Liver (tissue), 3 donors: ENCODE measurements around the gene CD52.

Experiments used
- GABPA ChIP-seq, 2 donors: IDR thresholded peaks in 1 of 2; conservative IDR thresholded peaks in 1 of 2; 2 replicates each; pipeline ENCODE4 v1.6.1; 2016; ENCODE audit warnings: antibody characterized with exemption in 2 of 2, mild to moderate bottlenecking in 1 of 2, moderate library complexity in 1 of 2
- JUND ChIP-seq, 2 donors: IDR thresholded peaks; 2 replicates each; pipeline ENCODE4 v1.6.1; 2016; ENCODE audit warnings: antibody characterized with exemption in 2 of 2
- SP1 ChIP-seq: IDR thresholded peaks from 2 replicates; pipeline ENCODE4 v1.6.1; 2018; ENCODE audit warnings: antibody characterized with exemption, mild to moderate bottlenecking
- YY1 ChIP-seq: IDR thresholded peaks from 2 replicates; pipeline ENCODE4 v1.6.1; 2016; ENCODE audit warnings: antibody characterized with exemption, mild to moderate bottlenecking
- TF ChIP-seq, protein P1 (sequence below): fragments of 150-350 bp; IDR thresholded peaks from 2 replicates; pipeline ENCODE4 v1.5.1; 2017; ENCODE audit warnings: improper control_type of control experiment, low read depth, low read length; ENCODE audit not compliant: missing input control
- TF ChIP-seq, protein P2 (sequence below): IDR thresholded peaks from 2 replicates; pipeline ENCODE4 v1.6.1; 2016; ENCODE audit warnings: antibody characterized with exemption, mild to moderate bottlenecking
- TF ChIP-seq, protein P3 (sequence below): IDR thresholded peaks from 2 replicates; pipeline ENCODE4 v1.6.1; 2016; ENCODE audit warnings: antibody characterized with exemption
- donor health status: healthy.
- donor health status: healthy.

DNA sequence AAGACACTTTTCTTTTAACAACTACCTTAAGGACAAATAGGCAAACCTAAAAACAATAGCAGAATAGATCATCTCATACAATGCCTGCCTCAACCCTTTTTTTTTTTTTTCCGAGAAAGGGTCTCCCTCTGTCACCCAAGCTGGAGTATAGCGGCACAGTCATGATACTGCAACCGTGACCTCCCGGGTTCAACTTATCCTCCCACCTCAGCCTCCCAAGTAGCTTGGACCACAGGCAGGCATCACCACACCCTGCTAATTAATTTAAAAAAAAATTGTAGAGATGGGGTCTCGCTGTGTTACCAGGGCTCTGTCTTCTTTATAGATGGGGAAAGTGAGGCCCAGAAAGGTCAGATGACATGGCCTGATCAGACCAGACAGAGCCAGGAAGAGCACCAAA lies 29.9 kb upstream of the CD52 start:
- TF ChIP-seq, protein P1, sequence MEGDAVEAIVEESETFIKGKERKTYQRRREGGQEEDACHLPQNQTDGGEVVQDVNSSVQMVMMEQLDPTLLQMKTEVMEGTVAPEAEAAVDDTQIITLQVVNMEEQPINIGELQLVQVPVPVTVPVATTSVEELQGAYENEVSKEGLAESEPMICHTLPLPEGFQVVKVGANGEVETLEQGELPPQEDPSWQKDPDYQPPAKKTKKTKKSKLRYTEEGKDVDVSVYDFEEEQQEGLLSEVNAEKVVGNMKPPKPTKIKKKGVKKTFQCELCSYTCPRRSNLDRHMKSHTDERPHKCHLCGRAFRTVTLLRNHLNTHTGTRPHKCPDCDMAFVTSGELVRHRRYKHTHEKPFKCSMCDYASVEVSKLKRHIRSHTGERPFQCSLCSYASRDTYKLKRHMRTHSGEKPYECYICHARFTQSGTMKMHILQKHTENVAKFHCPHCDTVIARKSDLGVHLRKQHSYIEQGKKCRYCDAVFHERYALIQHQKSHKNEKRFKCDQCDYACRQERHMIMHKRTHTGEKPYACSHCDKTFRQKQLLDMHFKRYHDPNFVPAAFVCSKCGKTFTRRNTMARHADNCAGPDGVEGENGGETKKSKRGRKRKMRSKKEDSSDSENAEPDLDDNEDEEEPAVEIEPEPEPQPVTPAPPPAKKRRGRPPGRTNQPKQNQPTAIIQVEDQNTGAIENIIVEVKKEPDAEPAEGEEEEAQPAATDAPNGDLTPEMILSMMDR, result no peak
- TF ChIP-seq YY1, result no peak
- TF ChIP-seq, protein P2, sequence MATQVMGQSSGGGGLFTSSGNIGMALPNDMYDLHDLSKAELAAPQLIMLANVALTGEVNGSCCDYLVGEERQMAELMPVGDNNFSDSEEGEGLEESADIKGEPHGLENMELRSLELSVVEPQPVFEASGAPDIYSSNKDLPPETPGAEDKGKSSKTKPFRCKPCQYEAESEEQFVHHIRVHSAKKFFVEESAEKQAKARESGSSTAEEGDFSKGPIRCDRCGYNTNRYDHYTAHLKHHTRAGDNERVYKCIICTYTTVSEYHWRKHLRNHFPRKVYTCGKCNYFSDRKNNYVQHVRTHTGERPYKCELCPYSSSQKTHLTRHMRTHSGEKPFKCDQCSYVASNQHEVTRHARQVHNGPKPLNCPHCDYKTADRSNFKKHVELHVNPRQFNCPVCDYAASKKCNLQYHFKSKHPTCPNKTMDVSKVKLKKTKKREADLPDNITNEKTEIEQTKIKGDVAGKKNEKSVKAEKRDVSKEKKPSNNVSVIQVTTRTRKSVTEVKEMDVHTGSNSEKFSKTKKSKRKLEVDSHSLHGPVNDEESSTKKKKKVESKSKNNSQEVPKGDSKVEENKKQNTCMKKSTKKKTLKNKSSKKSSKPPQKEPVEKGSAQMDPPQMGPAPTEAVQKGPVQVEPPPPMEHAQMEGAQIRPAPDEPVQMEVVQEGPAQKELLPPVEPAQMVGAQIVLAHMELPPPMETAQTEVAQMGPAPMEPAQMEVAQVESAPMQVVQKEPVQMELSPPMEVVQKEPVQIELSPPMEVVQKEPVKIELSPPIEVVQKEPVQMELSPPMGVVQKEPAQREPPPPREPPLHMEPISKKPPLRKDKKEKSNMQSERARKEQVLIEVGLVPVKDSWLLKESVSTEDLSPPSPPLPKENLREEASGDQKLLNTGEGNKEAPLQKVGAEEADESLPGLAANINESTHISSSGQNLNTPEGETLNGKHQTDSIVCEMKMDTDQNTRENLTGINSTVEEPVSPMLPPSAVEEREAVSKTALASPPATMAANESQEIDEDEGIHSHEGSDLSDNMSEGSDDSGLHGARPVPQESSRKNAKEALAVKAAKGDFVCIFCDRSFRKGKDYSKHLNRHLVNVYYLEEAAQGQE, result no peak
- no peak for TF ChIP-seq SP1
- TF ChIP-seq GABPA (IDR thresholded peaks at IDR 0.05 in 1 of 2, conservative IDR thresholded peaks at IDR 0.05 in 1 of 2), result no peak
- TF ChIP-seq JUND (IDR thresholded peaks at IDR 0.05), result no peak
- TF ChIP-seq, protein P3, sequence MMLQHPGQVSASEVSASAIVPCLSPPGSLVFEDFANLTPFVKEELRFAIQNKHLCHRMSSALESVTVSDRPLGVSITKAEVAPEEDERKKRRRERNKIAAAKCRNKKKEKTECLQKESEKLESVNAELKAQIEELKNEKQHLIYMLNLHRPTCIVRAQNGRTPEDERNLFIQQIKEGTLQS, result no peak
